Measurements from ENCODE around the gene CPZ.

Gene CPZ

GRCh38 chr4:8594097-8595038 is 1.8 kb downstream of the CPZ start:
- no peak for DNase-seq (ENCODE audit: low read depth in 2 of 2)

- no peak for DNase-seq (ENCODE audit: low read depth in 2 of 2)
These were observed 2.9 kb downstream of the CPZ start for GRCh38 chr4:8595237-8596087.

GRCh38 chr4:8596891-8597290 is 4.3 kb downstream of the CPZ start:
- no peak for DNase-seq (ENCODE audit: low read depth in 2 of 2)

GRCh38 chr4:8597319-8597718 is 4.8 kb downstream of the CPZ start:
- no peak for DNase-seq (ENCODE audit: low read depth in 2 of 2)

- DNase-seq (ENCODE audit: low read depth in 2 of 2), result no peak
These were observed 5.2 kb downstream of the CPZ start for GRCh38 chr4:8597791-8598190.

GRCh38 chr4:8598391-8599090 is 6.0 kb downstream of the CPZ start:
- no peak for DNase-seq (ENCODE audit: low read depth in 2 of 2)

- DNase-seq (ENCODE audit: low read depth in 2 of 2), result no peak
These were observed 6.5 kb downstream of the CPZ start for GRCh38 chr4:8599091-8599460.

GRCh38 chr4:8599657-8600056 is 7.1 kb downstream of the CPZ start:
- no peak for DNase-seq (ENCODE audit: low read depth in 2 of 2)

GRCh38 chr4:8600266-8600665 is 7.7 kb downstream of the CPZ start:
- DNase-seq (ENCODE audit: low read depth in 2 of 2), result no peak

- DNase-seq (ENCODE audit: low read depth in 2 of 2), result no peak
These were observed 8.1 kb downstream of the CPZ start for GRCh38 chr4:8600686-8601085.

GRCh38 chr4:8601086-8601485 is 8.5 kb downstream of the CPZ start:
- no peak for DNase-seq (ENCODE audit: low read depth in 2 of 2)

GRCh38 chr4:8601556-8601955 is 9.0 kb downstream of the CPZ start:
- no peak for DNase-seq (ENCODE audit: low read depth in 2 of 2)

- DNase-seq (ENCODE audit: low read depth in 2 of 2), result no peak
These were observed 10.3 kb downstream of the CPZ start for GRCh38 chr4:8602686-8603430.

GRCh38 chr4:8603931-8604330 is 11.4 kb downstream of the CPZ start:
- no peak for DNase-seq (ENCODE audit: low read depth in 2 of 2)

GRCh38 chr4:8605289-8605688 is 12.7 kb downstream of the CPZ start:
- DNase-seq (ENCODE audit: low read depth in 2 of 2), result no peak

GRCh38 chr4:8606476-8606875 is 13.9 kb downstream of the CPZ start:
- DNase-seq (ENCODE audit: low read depth in 2 of 2), result no peak

GRCh38 chr4:8606966-8607365 is 14.4 kb downstream of the CPZ start:
- no peak for DNase-seq (ENCODE audit: low read depth in 2 of 2)

GRCh38 chr4:8607603-8608481 is 15.3 kb downstream of the CPZ start:
- DNase-seq (ENCODE audit: low read depth in 2 of 2), result peak; percentile 16 to 44

GRCh38 chr4:8608714-8609391 is 16.3 kb downstream of the CPZ start:
- no peak for DNase-seq (ENCODE audit: low read depth in 2 of 2)

GRCh38 chr4:8609406-8609805 is 16.8 kb downstream of the CPZ start:
- no peak for DNase-seq (ENCODE audit: low read depth in 2 of 2)
